ENCODE results near the gene NEK4. TPM values are rescaled to one million over a fixed set of nuclear protein-coding genes. Genes with fewer than 3 reads are reported as not detected.
A peak's percentile ranks its signal among the peaks of the same experiment; 100 is the strongest.

Gene NEK4
- total and polyA plus RNA-seq, 2 of the 13 experiments (the other 11 are each of a cell fraction or from before 2014, with no cell fraction given), result 16.5 to 38.0 TPM

GRCh38 chr3:52704611-52705437, 65.9 kb downstream of the NEK4 start (continued):
- 0 out of 2 replicates have a peak, but pooled peaks have one; percentile 24 for TF ChIP-seq TP53 (CRISPR knock-in tag; conservative IDR thresholded peaks at IDR 0.05)
- no peak for TF ChIP-seq HOXA9 (CRISPR knock-in tag; IDR thresholded peaks at IDR 0.05; ENCODE audit: borderline replicate concordance)
- TF ChIP-seq HNF1B (CRISPR knock-in tag; IDR thresholded peaks at IDR 0.05), result peak; percentile 79; the same call in 1 of the 2 replicates
- TF ChIP-seq ZNF772 (CRISPR knock-in tag; IDR thresholded peaks at IDR 0.05), result 0 out of 2 replicates have a peak, but pooled peaks have one; percentile 56
- TF ChIP-seq TRIM22 (IDR thresholded peaks at IDR 0.05), result no peak
- TF ChIP-seq EP300 (IDR thresholded peaks at IDR 0.05; ENCODE audit: low read depth in 2 of 2, low read length in 2 of 2), result peak; percentile 77; a peak in 3 of 4 replicates
- peak; percentile 72; the same call in 1 of the 2 replicates for TF ChIP-seq EP300 (CRISPR knock-in tag; IDR thresholded peaks at IDR 0.05; ENCODE audit: borderline replicate concordance)
- TF ChIP-seq MAX (IDR thresholded peaks at IDR 0.05), result peak; percentile 96
- TF ChIP-seq ELF3 (CRISPR knock-in tag; IDR thresholded peaks at IDR 0.05), result peak; percentile 26; the same call in 1 of the 2 replicates
- TF ChIP-seq ZNF639 (CRISPR knock-in tag; conservative IDR thresholded peaks at IDR 0.05), result 0 out of 2 replicates have a peak, but pooled peaks have one; percentile 24
- TF ChIP-seq ZBTB8A (CRISPR knock-in tag; IDR thresholded peaks at IDR 0.05; ENCODE audit: borderline replicate concordance, low read depth), result no peak
- TF ChIP-seq ZNF44 (CRISPR knock-in tag; IDR thresholded peaks at IDR 0.05), result no peak
- TF ChIP-seq PAXIP1 (CRISPR knock-in tag; conservative IDR thresholded peaks at IDR 0.05), result peak; percentile 93
- TF ChIP-seq ZNF121 (CRISPR knock-in tag; IDR thresholded peaks at IDR 0.05), result no peak
- TF ChIP-seq MED1 (CRISPR knock-in tag; IDR thresholded peaks at IDR 0.05), result peak; percentile 91
- TF ChIP-seq MEIS1 (CRISPR knock-in tag; IDR thresholded peaks at IDR 0.05; ENCODE audit: borderline replicate concordance), result peak; percentile 89
- TF ChIP-seq SKIL (CRISPR knock-in tag; IDR thresholded peaks at IDR 0.05; ENCODE audit: borderline replicate concordance), result peak; percentile 86; the same call in 1 of the 2 replicates

Measured in HepG2 (cell line).